ENCODE results near the gene STX16.

The STX16 gene

DNA sequence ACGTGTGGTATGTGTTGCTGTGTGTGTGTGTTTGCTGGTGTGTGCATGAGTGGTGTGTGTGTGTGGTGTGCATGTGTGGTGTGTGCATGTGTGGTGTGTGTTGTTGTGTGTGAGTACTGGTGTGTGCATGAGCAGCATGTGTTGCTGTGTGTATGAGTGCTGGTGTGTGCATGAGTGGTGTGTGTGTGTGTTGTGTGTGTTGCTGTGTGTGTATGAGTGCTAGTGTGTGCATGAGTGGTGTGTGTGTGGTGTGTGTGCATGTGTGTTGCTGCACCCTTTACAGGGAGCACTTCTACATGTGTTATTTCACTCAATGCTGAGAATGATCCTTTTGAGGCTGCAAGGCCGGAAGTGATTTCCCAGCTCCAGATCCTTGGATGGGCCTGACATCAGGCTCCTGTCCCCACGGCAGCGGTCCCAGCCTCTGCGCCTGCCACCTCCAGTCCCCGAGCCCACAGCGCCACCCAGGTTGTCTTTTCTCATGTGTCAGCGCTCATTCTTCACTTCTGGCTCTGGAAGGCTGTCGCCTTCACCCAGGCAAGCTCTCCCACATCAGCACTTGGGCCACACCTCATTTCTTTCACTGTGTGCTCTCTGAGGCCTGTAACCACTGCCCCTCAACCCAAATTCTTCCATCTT, 44.1 kb downstream of the STX16 start:
- Histone ChIP-seq H3K27me3 (ENCODE audit: insufficient read depth, poor library complexity, severe bottlenecking) (no peaks in the 10 kb centered on the region), H3K27ac (replicated peaks) (no peak overlapping the region), H3K4me3 (replicated peaks; ENCODE audit: insufficient read depth, low read length) (no peak overlapping the region)
- no peak for TF ChIP-seq POLR2AphosphoS5 (IDR thresholded peaks at IDR 0.05; ENCODE audit: low read depth)
- TF ChIP-seq GABPA (IDR thresholded peaks at IDR 0.05; ENCODE audit: low read depth), result no peak
- TF ChIP-seq, protein P1, sequence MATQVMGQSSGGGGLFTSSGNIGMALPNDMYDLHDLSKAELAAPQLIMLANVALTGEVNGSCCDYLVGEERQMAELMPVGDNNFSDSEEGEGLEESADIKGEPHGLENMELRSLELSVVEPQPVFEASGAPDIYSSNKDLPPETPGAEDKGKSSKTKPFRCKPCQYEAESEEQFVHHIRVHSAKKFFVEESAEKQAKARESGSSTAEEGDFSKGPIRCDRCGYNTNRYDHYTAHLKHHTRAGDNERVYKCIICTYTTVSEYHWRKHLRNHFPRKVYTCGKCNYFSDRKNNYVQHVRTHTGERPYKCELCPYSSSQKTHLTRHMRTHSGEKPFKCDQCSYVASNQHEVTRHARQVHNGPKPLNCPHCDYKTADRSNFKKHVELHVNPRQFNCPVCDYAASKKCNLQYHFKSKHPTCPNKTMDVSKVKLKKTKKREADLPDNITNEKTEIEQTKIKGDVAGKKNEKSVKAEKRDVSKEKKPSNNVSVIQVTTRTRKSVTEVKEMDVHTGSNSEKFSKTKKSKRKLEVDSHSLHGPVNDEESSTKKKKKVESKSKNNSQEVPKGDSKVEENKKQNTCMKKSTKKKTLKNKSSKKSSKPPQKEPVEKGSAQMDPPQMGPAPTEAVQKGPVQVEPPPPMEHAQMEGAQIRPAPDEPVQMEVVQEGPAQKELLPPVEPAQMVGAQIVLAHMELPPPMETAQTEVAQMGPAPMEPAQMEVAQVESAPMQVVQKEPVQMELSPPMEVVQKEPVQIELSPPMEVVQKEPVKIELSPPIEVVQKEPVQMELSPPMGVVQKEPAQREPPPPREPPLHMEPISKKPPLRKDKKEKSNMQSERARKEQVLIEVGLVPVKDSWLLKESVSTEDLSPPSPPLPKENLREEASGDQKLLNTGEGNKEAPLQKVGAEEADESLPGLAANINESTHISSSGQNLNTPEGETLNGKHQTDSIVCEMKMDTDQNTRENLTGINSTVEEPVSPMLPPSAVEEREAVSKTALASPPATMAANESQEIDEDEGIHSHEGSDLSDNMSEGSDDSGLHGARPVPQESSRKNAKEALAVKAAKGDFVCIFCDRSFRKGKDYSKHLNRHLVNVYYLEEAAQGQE (IDR thresholded peaks at IDR 0.05; ENCODE audit: insufficient replicate concordance, low read depth), result no peak
- TF ChIP-seq, protein P2, sequence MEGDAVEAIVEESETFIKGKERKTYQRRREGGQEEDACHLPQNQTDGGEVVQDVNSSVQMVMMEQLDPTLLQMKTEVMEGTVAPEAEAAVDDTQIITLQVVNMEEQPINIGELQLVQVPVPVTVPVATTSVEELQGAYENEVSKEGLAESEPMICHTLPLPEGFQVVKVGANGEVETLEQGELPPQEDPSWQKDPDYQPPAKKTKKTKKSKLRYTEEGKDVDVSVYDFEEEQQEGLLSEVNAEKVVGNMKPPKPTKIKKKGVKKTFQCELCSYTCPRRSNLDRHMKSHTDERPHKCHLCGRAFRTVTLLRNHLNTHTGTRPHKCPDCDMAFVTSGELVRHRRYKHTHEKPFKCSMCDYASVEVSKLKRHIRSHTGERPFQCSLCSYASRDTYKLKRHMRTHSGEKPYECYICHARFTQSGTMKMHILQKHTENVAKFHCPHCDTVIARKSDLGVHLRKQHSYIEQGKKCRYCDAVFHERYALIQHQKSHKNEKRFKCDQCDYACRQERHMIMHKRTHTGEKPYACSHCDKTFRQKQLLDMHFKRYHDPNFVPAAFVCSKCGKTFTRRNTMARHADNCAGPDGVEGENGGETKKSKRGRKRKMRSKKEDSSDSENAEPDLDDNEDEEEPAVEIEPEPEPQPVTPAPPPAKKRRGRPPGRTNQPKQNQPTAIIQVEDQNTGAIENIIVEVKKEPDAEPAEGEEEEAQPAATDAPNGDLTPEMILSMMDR (IDR thresholded peaks at IDR 0.05; ENCODE audit: insufficient read depth, low read length), result no peak
- TF ChIP-seq SPI1 (IDR thresholded peaks at IDR 0.05; ENCODE audit: borderline replicate concordance, low read depth), result no peak
- no peak for DNase-seq (ENCODE audit: low read depth in 1 of 2, low spot score in 1 of 2)

DNA sequence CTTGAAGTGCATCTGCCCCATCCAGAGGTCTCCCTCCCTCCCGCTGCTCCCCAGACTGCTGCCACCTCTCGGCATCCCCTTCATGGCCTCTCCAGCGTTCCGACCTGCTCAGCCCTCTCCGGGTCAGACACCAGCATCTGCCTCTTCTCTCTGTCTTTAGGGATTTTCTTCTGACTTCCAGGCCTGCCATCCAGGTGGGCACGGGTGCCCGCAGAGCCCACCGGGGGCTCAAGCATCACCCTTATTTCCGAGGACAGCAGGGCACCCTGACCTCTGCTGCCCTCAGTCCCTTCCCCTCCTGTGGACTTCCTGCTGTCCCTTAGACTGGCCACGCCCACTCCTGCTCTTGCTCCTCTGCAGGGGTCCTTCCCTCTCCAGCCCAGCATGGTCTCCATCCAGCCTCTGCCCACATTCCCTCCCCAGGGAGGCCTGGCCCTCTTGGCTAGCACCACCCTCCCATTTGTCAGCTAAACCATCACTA, 44.9 kb downstream of the STX16 start:
- Histone ChIP-seq H3K4me3 (replicated peaks; ENCODE audit: insufficient read depth, low read length) (no peak overlapping the region), H3K27ac (replicated peaks) (no peak overlapping the region)
- DNase-seq (ENCODE audit: low read depth in 1 of 2, low spot score in 1 of 2), result no peak

DNA sequence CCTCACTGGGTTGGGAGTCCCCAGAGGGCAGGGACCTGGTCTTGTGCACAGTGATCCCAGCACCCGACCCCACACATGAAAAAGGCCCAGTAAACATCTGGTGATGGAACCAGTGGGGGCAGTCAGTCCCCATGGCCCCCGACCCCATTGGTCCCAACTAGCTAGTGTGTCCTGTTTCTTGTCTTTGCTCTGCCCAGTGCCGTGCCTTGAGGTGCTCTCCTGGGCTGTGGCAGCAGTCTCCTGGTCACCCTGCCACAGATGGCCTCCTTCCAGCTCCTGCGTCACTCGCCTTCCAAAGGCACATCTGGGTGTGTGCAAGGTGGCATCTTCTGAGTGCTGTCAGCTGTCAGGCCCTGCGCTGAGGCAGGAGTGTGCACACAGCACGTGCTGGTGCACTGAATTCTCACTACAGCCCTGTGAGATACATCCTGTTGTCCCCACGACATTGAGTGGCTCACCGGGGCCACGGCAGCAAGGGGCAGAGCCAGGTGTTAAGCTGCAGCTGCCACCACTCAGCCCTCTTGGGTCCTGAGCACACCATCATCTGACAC, 45.4 kb downstream of the STX16 start:
- TF ChIP-seq, protein P1 (IDR thresholded peaks at IDR 0.05; ENCODE audit: insufficient replicate concordance, low read depth), result no peak
- TF ChIP-seq GABPA (IDR thresholded peaks at IDR 0.05; ENCODE audit: low read depth) (no peak), POLR2AphosphoS5 (IDR thresholded peaks at IDR 0.05; ENCODE audit: low read depth) (no peak), SPI1 (IDR thresholded peaks at IDR 0.05; ENCODE audit: borderline replicate concordance, low read depth) (no peak)
- TF ChIP-seq, protein P2 (IDR thresholded peaks at IDR 0.05; ENCODE audit: insufficient read depth, low read length), result no peak
- H3K4me3 ChIP-seq (replicated peaks; ENCODE audit: insufficient read depth, low read length), result no peak overlapping the region
- H3K27ac ChIP-seq (replicated peaks), result no peak overlapping the region
- no peak for DNase-seq (ENCODE audit: low read depth in 1 of 2, low spot score in 1 of 2)
- no peaks in the 10 kb centered on the region for H3K27me3 ChIP-seq (ENCODE audit: insufficient read depth, poor library complexity, severe bottlenecking)

More for the DNA sequence above, 44.9 kb downstream of the STX16 start:
- TF ChIP-seq, protein P1 (IDR thresholded peaks at IDR 0.05; ENCODE audit: insufficient replicate concordance, low read depth), result no peak
- TF ChIP-seq, protein P2 (IDR thresholded peaks at IDR 0.05; ENCODE audit: insufficient read depth, low read length), result no peak
- no peak for TF ChIP-seq POLR2AphosphoS5 (IDR thresholded peaks at IDR 0.05; ENCODE audit: low read depth)
- no peak for TF ChIP-seq SPI1 (IDR thresholded peaks at IDR 0.05; ENCODE audit: borderline replicate concordance, low read depth)
- TF ChIP-seq GABPA (IDR thresholded peaks at IDR 0.05; ENCODE audit: low read depth), result no peak
- H3K27me3 ChIP-seq (ENCODE audit: insufficient read depth, poor library complexity, severe bottlenecking), result no peaks in the 10 kb centered on the region

All from HL-60 (cell line).